HEK293 (cell line): ENCODE data around the gene CTNNA2.
A peak's percentile ranks its signal among the peaks of the same experiment; 100 is the strongest.

Experiments used
- CTCF ChIA-PET: fragments of 350-600 bp; formaldehyde crosslinking; extraction: SDS; loops from one replicate; lab custom pipeline; 2021; ENCODE audit warnings: antibody characterized with exemption; lab: Yijun Ruan, JAX
- POLR2A ChIA-PET: fragments of 300-600 bp; formaldehyde crosslinking; extraction: SDS; loops from one replicate; lab custom pipeline; 2020; ENCODE audit warnings: antibody characterized with exemption, inconsistent platforms; lab: Yijun Ruan, JAX
- H3K27ac ChIP-seq: fragments of 200-500 bp; sonication (Bioruptor generic); 2 replicates; pipeline ENCODE4 v1.5.1; 2014; ENCODE audit warnings: low read depth, low read length, control low read depth, inconsistent platforms; ENCODE audit errors: extremely low read depth
- H3K36me3 ChIP-seq, 2 experiments: fragments of 200-500 bp in 1 of 2; sonication (Bioruptor generic) in 1 of 2; 1 replicate in 1 of 2; 2 replicates in 1 of 2; pipeline ENCODE4 v1.5.1; 2014 to 2017; ENCODE audit warnings: inconsistent platforms in 2 of 2, low read length in 2 of 2; ENCODE audit not compliant: control insufficient read depth in 2 of 2, insufficient read depth in 1 of 2
- H3K4me1 ChIP-seq: fragments of 200-500 bp; sonication (Bioruptor generic); 2 replicates; pipeline ENCODE4 v1.5.1; 2014; ENCODE audit warnings: mild to moderate bottlenecking, low read length, inconsistent platforms; ENCODE audit not compliant: control insufficient read depth, insufficient read depth
- H3K4me3 ChIP-seq: 2 replicates; pipeline ENCODE4 v1.5.1; 2011; ENCODE audit warnings: low read depth, mild to moderate bottlenecking, control low read depth, low read length, moderate library complexity
- H3K9me3 ChIP-seq: fragments of 200-500 bp; sonication (Bioruptor generic); 2 replicates; pipeline ENCODE4 v1.5.1; 2014; ENCODE audit warnings: low read depth, low read length, inconsistent platforms; ENCODE audit not compliant: control insufficient read depth, insufficient read depth
- BCL11A ChIP-seq: fragments of 450-650 bp; formaldehyde crosslinking; IDR thresholded peaks from 2 replicates; pipeline ENCODE4 v1.5.1; 2016; ENCODE audit warnings: low read depth, missing biosample characterization, missing genetic modification characterization
- IKZF3 ChIP-seq: fragments of 450-650 bp; IDR thresholded peaks from 2 replicates; pipeline ENCODE4 v1.5.0; 2018; ENCODE audit warnings: missing biosample characterization, mild to moderate bottlenecking, missing genetic modification characterization, moderate library complexity
- KLF7 ChIP-seq: fragments of 450-650 bp; formaldehyde crosslinking; IDR thresholded peaks from 2 replicates; pipeline ENCODE4 v1.5.1; 2016; ENCODE audit warnings: missing biosample characterization, missing genetic modification characterization, borderline replicate concordance
- KLF8 ChIP-seq: fragments of 450-650 bp; formaldehyde crosslinking; IDR thresholded peaks from 2 replicates; pipeline ENCODE4 v1.5.1; 2016; ENCODE audit warnings: missing biosample characterization, missing genetic modification characterization
- PRDM1 ChIP-seq: fragments of 450-650 bp; formaldehyde crosslinking; IDR thresholded peaks from 2 replicates; pipeline ENCODE4; 2016; ENCODE audit warnings: missing biosample characterization, missing genetic modification characterization
- SCRT2 ChIP-seq: fragments of 450-650 bp; formaldehyde crosslinking; IDR thresholded peaks from 2 replicates; pipeline ENCODE4 v1.5.1; 2016; ENCODE audit warnings: missing biosample characterization, missing genetic modification characterization
- ZBTB44 ChIP-seq: fragments of 450-650 bp; IDR thresholded peaks from 2 replicates; pipeline ENCODE4 v1.5.1; 2018; ENCODE audit warnings: missing biosample characterization, mild to moderate bottlenecking, missing genetic modification characterization
- ZNF133 ChIP-seq: fragments of 450-650 bp; formaldehyde crosslinking; IDR thresholded peaks from 2 replicates; pipeline ENCODE4 v1.5.1; 2016; ENCODE audit warnings: missing biosample characterization, missing genetic modification characterization
- ZNF19 ChIP-seq: fragments of 450-650 bp; formaldehyde crosslinking; IDR thresholded peaks from 2 replicates; pipeline ENCODE4; 2016; ENCODE audit warnings: missing biosample characterization, missing genetic modification characterization, low read depth
- ZNF248 ChIP-seq: fragments of 450-650 bp; formaldehyde crosslinking; IDR thresholded peaks from 2 replicates; pipeline ENCODE4 v1.5.1; 2017; ENCODE audit warnings: missing biosample characterization, missing genetic modification characterization
- ZNF266 ChIP-seq: fragments of 450-650 bp; formaldehyde crosslinking; IDR thresholded peaks from 2 replicates; pipeline ENCODE4 v1.5.1; 2016; ENCODE audit warnings: missing biosample characterization, missing genetic modification characterization, low read depth
- ZNF274 ChIP-seq, 2 experiments: fragments of 200-500 bp in 1 of 2; fragments of 450-650 bp in 1 of 2; sonication (Bioruptor generic) in 1 of 2; formaldehyde crosslinking in 1 of 2; IDR thresholded peaks; 2 replicates each; pipeline versions ENCODE4 v1.5.1 to v1.6.1; 2014 to 2016; ENCODE audit warnings: borderline replicate concordance in 1 of 2, inconsistent platforms in 1 of 2, low read length in 1 of 2, missing biosample characterization in 1 of 2, missing genetic modification characterization in 1 of 2
- ZNF302 ChIP-seq: fragments of 450-650 bp; formaldehyde crosslinking; IDR thresholded peaks from 2 replicates; pipeline ENCODE4 v1.5.1; 2016; ENCODE audit warnings: missing biosample characterization, missing genetic modification characterization, low read depth
- ZNF391 ChIP-seq: fragments of 450-650 bp; formaldehyde crosslinking; IDR thresholded peaks from 2 replicates; pipeline ENCODE4 v1.5.1; 2016; ENCODE audit warnings: low read depth, missing biosample characterization, missing genetic modification characterization, borderline replicate concordance
- ZNF426 ChIP-seq: fragments of 450-650 bp; formaldehyde crosslinking; IDR thresholded peaks from 2 replicates; pipeline ENCODE4 v1.5.1; 2017; ENCODE audit warnings: missing biosample characterization, missing genetic modification characterization, mild to moderate bottlenecking, inconsistent platforms, moderate library complexity
- ZNF473 ChIP-seq: fragments of 450-650 bp; formaldehyde crosslinking; IDR thresholded peaks from 2 replicates; pipeline ENCODE4 v1.5.1; 2017; ENCODE audit warnings: missing biosample characterization, missing genetic modification characterization
- ZNF48 ChIP-seq: fragments of 450-650 bp; formaldehyde crosslinking; IDR thresholded peaks from 2 replicates; pipeline ENCODE4 v1.5.1; 2016; ENCODE audit warnings: missing biosample characterization, missing genetic modification characterization
- ZNF548 ChIP-seq: fragments of 450-650 bp; formaldehyde crosslinking; IDR thresholded peaks from 2 replicates; pipeline ENCODE4 v1.5.1; 2016; ENCODE audit warnings: missing biosample characterization, missing genetic modification characterization
- ZNF558 ChIP-seq: fragments of 450-650 bp; formaldehyde crosslinking; IDR thresholded peaks from 2 replicates; pipeline ENCODE4 v1.5.1; 2016; ENCODE audit warnings: missing biosample characterization, missing genetic modification characterization
- ZNF561 ChIP-seq: fragments of 450-650 bp; IDR thresholded peaks from 2 replicates; pipeline ENCODE4 v1.5.1; 2018; ENCODE audit warnings: missing biosample characterization, missing genetic modification characterization, borderline replicate concordance
- ZNF623 ChIP-seq: fragments of 450-650 bp; formaldehyde crosslinking; IDR thresholded peaks from 2 replicates; pipeline ENCODE4 v1.5.1; 2016; ENCODE audit warnings: missing biosample characterization, missing genetic modification characterization
- ZNF777 ChIP-seq: fragments of 450-650 bp; formaldehyde crosslinking; IDR thresholded peaks from 2 replicates; pipeline ENCODE4 v1.5.1; 2017; ENCODE audit warnings: missing biosample characterization, missing genetic modification characterization, borderline replicate concordance

Gene CTNNA2

GRCh38 chr2:80231421-80231820 is 718.6 kb downstream of the CTNNA2 start:
- ChIA-PET POLR2A (no interaction called here), CTCF (interaction anchor here (0.6 kb wide), 1 partner anchor 476 kb away, joined by 3 read pairs; no protein-coding TSS in a partner anchor)
- H3K4me3 ChIP-seq, result no peak overlapping the region
- no peaks in the 10 kb centered on the region for H3K9me3 ChIP-seq
- no peaks in the 10 kb centered on the region for H3K4me1 ChIP-seq
- no peak overlapping the region for H3K27ac ChIP-seq
- TF ChIP-seq ZNF274 (IDR thresholded peaks at IDR 0.05; ENCODE audit: low read length), result no peak
- no peak for TF ChIP-seq ZNF274 (tag by site-specific recombination; IDR thresholded peaks at IDR 0.05; ENCODE audit: borderline replicate concordance)
- no peak for TF ChIP-seq ZNF248 (tag by site-specific recombination)
- TF ChIP-seq, all 188 proteins: peak for 0
- no peaks in the 10 kb centered on the region for H3K36me3 ChIP-seq

- POLR2A ChIA-PET, result no interaction called here
- no peak overlapping the region for H3K4me3 ChIP-seq
- CTCF ChIA-PET, result no interaction called here
- no peaks in the 10 kb centered on the region for H3K9me3 ChIP-seq
- H3K4me1 ChIP-seq, result no peaks in the 10 kb centered on the region
- H3K36me3 ChIP-seq, result no peaks in the 10 kb centered on the region
- no peak overlapping the region for H3K27ac ChIP-seq
- no peak for TF ChIP-seq KLF8 (tag by site-specific recombination)
- TF ChIP-seq ZNF548, result no peak
- TF ChIP-seq KLF7 (tag by site-specific recombination), result no peak
- no peak for TF ChIP-seq ZNF623
These were observed 720.5 kb downstream of the CTNNA2 start for GRCh38 chr2:80233333-80233732.

- H3K9me3 ChIP-seq, result no peaks in the 10 kb centered on the region
- no peak overlapping the region for H3K27ac ChIP-seq
- TF ChIP-seq ZNF48 (no peak), ZNF133 (tag by site-specific recombination) (peak; percentile 23; the same call in 1 of the 2 replicates)
- H3K36me3 ChIP-seq, result no peaks in the 10 kb centered on the region
- POLR2A ChIA-PET, result no interaction called here
- H3K4me3 ChIP-seq, result no peak overlapping the region
- CTCF ChIA-PET, result interaction anchor here (0.5 to 2.1 kb wide), 29 partner anchors 9 to 260 kb away, joined by 3 to 20 read pairs (median 4); no protein-coding TSS in a partner anchor
- H3K4me1 ChIP-seq, result no peaks in the 10 kb centered on the region
These were observed 726.0 kb downstream of the CTNNA2 start for GRCh38 chr2:80238692-80239469.

GRCh38 chr2:80242355-80242910 is 729.6 kb downstream of the CTNNA2 start:
- H3K4me1 ChIP-seq, result no peaks in the 10 kb centered on the region
- ChIA-PET POLR2A (no interaction called here), CTCF (interaction anchor here (0.7 to 0.9 kb wide), 2 partner anchors 10 to 14 kb away, joined by 3 read pairs; no protein-coding TSS in a partner anchor)
- H3K4me3 ChIP-seq, result no peak overlapping the region
- H3K27ac ChIP-seq, result no peak overlapping the region
- H3K36me3 ChIP-seq, result no peaks in the 10 kb centered on the region
- H3K9me3 ChIP-seq, result no peaks in the 10 kb centered on the region
- TF ChIP-seq SCRT2 (tag by site-specific recombination), result no peak
- TF ChIP-seq BCL11A, result no peak
- TF ChIP-seq ZNF426 (tag by site-specific recombination), result no peak
- TF ChIP-seq ZNF473 (tag by site-specific recombination), result no peak
- TF ChIP-seq IKZF3 (tag by site-specific recombination), result no peak
- TF ChIP-seq KLF7 (tag by site-specific recombination), result no peak
- TF ChIP-seq PRDM1, result no peak
- no peak for TF ChIP-seq ZNF19 (tag by site-specific recombination)
- TF ChIP-seq ZNF266 (tag by site-specific recombination), result no peak
- TF ChIP-seq ZNF558, result no peak
- TF ChIP-seq ZNF302, result no peak
- no peak for TF ChIP-seq ZBTB44 (tag by site-specific recombination)
- no peak for TF ChIP-seq ZNF777 (tag by site-specific recombination)
- no peak for TF ChIP-seq ZNF391 (tag by site-specific recombination)
- no peak for TF ChIP-seq ZNF561 (tag by site-specific recombination)
